GM12878 (cell line): ENCODE data around the gene ARHGAP15. TPM values are rescaled to one million over a fixed set of nuclear protein-coding genes. Genes with fewer than 3 reads are reported as not detected.

Source experiments
- ATAC-seq: fragments of 200-7000 bp; cut with Tn5 transposase; 3 replicates; pipeline ENCODE4 v1.9.1; 2020; ENCODE audit warnings: mild to moderate bottlenecking, moderate library complexity
- BruUV-seq: library from RNA; stranded (reverse); fragments of 400-500 nt; replicated peaks from 2 replicates; lab custom pipeline; 2021; lab: Mats Ljungman, UMichigan
- CTCF ChIA-PET: fragments of 300-600 bp; sonication (Branson Sonifier 250); formaldehyde crosslinking; extraction: SDS; loops from one replicate; lab custom pipeline; 2021; ENCODE audit warnings: inconsistent platforms; lab: Yijun Ruan, JAX
- POLR2A ChIA-PET: fragments of 350-600 bp; formaldehyde crosslinking; extraction: SDS; loops from one replicate; lab custom pipeline; 2021; ENCODE audit warnings: inconsistent platforms; lab: Charles Lee
- RAD21 ChIA-PET: fragments of 300-600 bp; sonication (Branson Sonifier 250); formaldehyde crosslinking; loops from one replicate; lab custom pipeline; 2023; ENCODE audit warnings: antibody characterized with exemption; ENCODE audit not compliant: unreplicated experiment; lab: Charles Lee
- SMC1A ChIA-PET: fragments of 300-600 bp; sonication (Branson Sonifier 250); formaldehyde crosslinking; loops from one replicate; lab custom pipeline; 2023; ENCODE audit not compliant: unreplicated experiment, uncharacterized antibody; lab: Charles Lee
- DNase-seq: peaks from one replicate; pipeline ENCODE4 v3.0.0-alpha.2; 2011; ENCODE audit warnings: low read depth, low spot score
- FAIRE-seq: peaks from 3 replicates; lab custom pipeline; 2011; peaks lifted over from hg19 to GRCh38; lab: Jason Lieb, UNC
- H2AFZ ChIP-seq: 2 replicates; pipeline ENCODE4 v1.6.0; 2011; ENCODE audit warnings: low read depth, low read length, control low read depth; ENCODE audit not compliant: control insufficient read depth
- H3K27ac ChIP-seq: 2 replicates; pipeline ENCODE4 v1.5.1; 2011; ENCODE audit warnings: control low read depth; ENCODE audit not compliant: control insufficient read depth, insufficient read depth
- H3K27me3 ChIP-seq, 2 experiments: replicated peaks in 1 of 2; 2 replicates each; pipeline versions ENCODE4 v1.6.0 to v1.6.1; 2011; ENCODE audit warnings: low read length in 1 of 2; ENCODE audit not compliant: control insufficient read depth in 2 of 2, insufficient read depth in 2 of 2
- H3K36me3 ChIP-seq, 2 experiments: 2 replicates each; pipeline ENCODE4 v1.5.1; 2011; ENCODE audit warnings: low read length in 1 of 2; ENCODE audit not compliant: control insufficient read depth in 2 of 2, insufficient read depth in 2 of 2
- H3K4me1 ChIP-seq: 2 replicates; pipeline ENCODE4 v1.6.1; 2011; ENCODE audit warnings: mild to moderate bottlenecking, low read length, moderate library complexity, mixed read lengths; ENCODE audit not compliant: control insufficient read depth, insufficient read depth
- H3K4me2 ChIP-seq: 2 replicates; pipeline ENCODE4 v1.6.0; 2011; ENCODE audit warnings: control low read depth; ENCODE audit not compliant: control insufficient read depth, insufficient read depth
- H3K4me3 ChIP-seq: fragments of 200-600 bp; sonication (generic); 2 replicates; pipeline ENCODE4 v1.5.1; 2016
- H3K79me2 ChIP-seq: 2 replicates; pipeline ENCODE4 v1.6.0; 2011; ENCODE audit warnings: low read length; ENCODE audit not compliant: control insufficient read depth, insufficient read depth
- H3K9ac ChIP-seq: 2 replicates; pipeline ENCODE4 v1.8.0; 2011; ENCODE audit warnings: low read length, control low read depth, mixed read lengths; ENCODE audit not compliant: control insufficient read depth, insufficient read depth
- H3K9me3 ChIP-seq: replicated peaks from 3 replicates; pipeline ENCODE4 v1.5.1; 2011; ENCODE audit warnings: mild to moderate bottlenecking, low read length; ENCODE audit not compliant: control insufficient read depth, insufficient read depth
- H4K20me1 ChIP-seq: 2 replicates; pipeline ENCODE4 v1.6.0; 2011; ENCODE audit not compliant: control insufficient read depth, insufficient read depth
- BMI1 ChIP-seq: fragments of 450-650 bp; IDR thresholded peaks from 2 replicates; pipeline ENCODE4 v1.6.1; 2016; ENCODE audit warnings: mild to moderate bottlenecking, moderate library complexity, borderline replicate concordance
- CREM ChIP-seq: IDR thresholded peaks from 2 replicates; pipeline ENCODE4 v1.6.1; 2014; ENCODE audit warnings: antibody characterized with exemption, low read depth
- ELK1 ChIP-seq: IDR thresholded peaks from 2 replicates; pipeline ENCODE4 v1.6.1; 2012; ENCODE audit warnings: low read depth, low read length, improper control_type of control experiment
- FOXM1 ChIP-seq: IDR thresholded peaks from 2 replicates; pipeline ENCODE4 v1.6.1; 2012; ENCODE audit warnings: low read depth, mild to moderate bottlenecking, inconsistent platforms, low read length, moderate library complexity
- HDAC6 ChIP-seq: fragments of 200-600 bp; sonication (generic); IDR thresholded peaks from one replicate; pipeline ENCODE4 v1.8.0; 2017; ENCODE audit warnings: antibody characterized with exemption; ENCODE audit not compliant: unreplicated experiment
- LARP7 ChIP-seq: fragments of 450-650 bp; IDR thresholded peaks from 2 replicates; pipeline ENCODE4 v1.6.1; 2017; ENCODE audit warnings: mild to moderate bottlenecking
- MTA2 ChIP-seq: fragments of 450-650 bp; IDR thresholded peaks from 2 replicates; pipeline ENCODE4 v1.6.1; 2016; ENCODE audit warnings: low read depth, mild to moderate bottlenecking, moderate library complexity
- NRF1 ChIP-seq: conservative IDR thresholded peaks from 2 replicates; pipeline ENCODE4 v1.6.1; 2011; ENCODE audit warnings: mild to moderate bottlenecking, low read depth, low read length, improper control_type of control experiment
- SMAD1 ChIP-seq: fragments of 450-650 bp; IDR thresholded peaks from 2 replicates; pipeline ENCODE4 v1.6.1; 2018; ENCODE audit warnings: mild to moderate bottlenecking, low read depth; ENCODE audit not compliant: partially characterized antibody
- WGBS: methylation state at CpG from one replicate; pipeline ENCODE4 v1.1.6; 2016; ENCODE audit warnings: low lambda C conversion rate; ENCODE audit not compliant: insufficient replicate concordance, insufficient coverage; ENCODE audit errors: missing lambda C conversion rate; 5-methylcytosine and 5-hydroxymethylcytosine counted together
- in situ Hi-C: fragments of 300-500 bp; cut with MboI; formaldehyde crosslinking; loops from 9 replicates; pipeline ENCODE4 v1.14.3; 2018; ENCODE audit warnings: mixed read lengths
- intact Hi-C: fragments of 100-400 bp; cut with micrococcal nuclease; formaldehyde crosslinking; loops from one replicate; pipeline ENCODE4 v1.14.2; 2022; ENCODE audit not compliant: unreplicated experiment
- polyA plus RNA-seq, 11 experiments: library from polyadenylated mRNA; depleted of rRNA in 4 of 11; unstranded in 6 of 11; stranded (reverse) in 5 of 11; fragments of >200 nt; fragmentation: Nextera tagmentation in 4 of 11; fragmentation: Illumina TruSeq in 1 of 11; extraction: Ambion mirVana in 4 of 11; extraction: Trizol in 1 of 11; gene quantifications; 1 replicate in 1 of 11; 2 replicates in 10 of 11; pipeline versions ENCODE4 v1.2.1 to v1.2.3, GENCODE V29; 2011 to 2016; ENCODE audit warnings: inconsistent platforms in 2 of 11, missing spikeins in 2 of 11, low read depth in 1 of 11
- total RNA-seq, 4 experiments: library from RNA; depleted of rRNA in 3 of 4; stranded (reverse); fragments of >200 nt in 3 of 4; fragmentation: Illumina TruSeq in 1 of 4; extraction: Trizol in 1 of 4; gene quantifications; 2 replicates each; pipeline versions ENCODE4 v1.2.1 to v1.2.3, GENCODE V29; 2013 to 2021
- TF ChIP-seq, protein P1 (sequence below): fragments of 450-650 bp; formaldehyde crosslinking; IDR thresholded peaks from 2 replicates; pipeline ENCODE4 v1.5.0; 2022; ENCODE audit warnings: mild to moderate bottlenecking, missing genetic modification characterization

The ARHGAP15 gene
- total and polyA plus RNA-seq, 10 of the 15 experiments (the other 5 are each of a cell fraction or from before 2014, with no cell fraction given) = 38.0 to 92.6 (median 66.7) TPM

GRCh38 chr2:143121957-143122356 lies 7.3 kb upstream of the ARHGAP15 start:
- no peak overlapping the region for H3K27ac ChIP-seq
- FAIRE-seq (no peak), ATAC-seq (no peak), DNase-seq (no peak)
- BruUV-seq = no TSS peak
- no peak overlapping the region for H3K4me2 ChIP-seq
- no peak overlapping the region for H3K9ac ChIP-seq
- WGBS = 95% methylated on average over 2 of the region's 2 CpGs
- ChIA-PET CTCF (interaction anchor here (1.2 to 1.3 kb wide), 2 partner anchors 11 to 100 kb away, joined by 3 to 5 read pairs; no protein-coding TSS in a partner anchor), SMC1A (interaction anchor here (0.6 to 2.3 kb wide), 3 partner anchors 8 to 21 kb away, joined by 3 to 18 read pairs (median 10); partner anchors contain the start of gene ARHGAP15), POLR2A (no interaction called here), RAD21 (no interaction called here)
- no peaks in the 10 kb centered on the region for H3K36me3 ChIP-seq
- in situ Hi-C loops = no loop called here
- no peaks in the 10 kb centered on the region; the same call in 2 of the 3 replicates for H3K9me3 ChIP-seq
- no peak for TF ChIP-seq LARP7
- TF ChIP-seq FOXM1 = no peak
- TF ChIP-seq BMI1 = no peak
- TF ChIP-seq CREM = no peak
- TF ChIP-seq NRF1 = no peak
- no peak for TF ChIP-seq HDAC6
- TF ChIP-seq SMAD1 = no peak
- TF ChIP-seq MTA2 = no peak
- TF ChIP-seq, protein P1, sequence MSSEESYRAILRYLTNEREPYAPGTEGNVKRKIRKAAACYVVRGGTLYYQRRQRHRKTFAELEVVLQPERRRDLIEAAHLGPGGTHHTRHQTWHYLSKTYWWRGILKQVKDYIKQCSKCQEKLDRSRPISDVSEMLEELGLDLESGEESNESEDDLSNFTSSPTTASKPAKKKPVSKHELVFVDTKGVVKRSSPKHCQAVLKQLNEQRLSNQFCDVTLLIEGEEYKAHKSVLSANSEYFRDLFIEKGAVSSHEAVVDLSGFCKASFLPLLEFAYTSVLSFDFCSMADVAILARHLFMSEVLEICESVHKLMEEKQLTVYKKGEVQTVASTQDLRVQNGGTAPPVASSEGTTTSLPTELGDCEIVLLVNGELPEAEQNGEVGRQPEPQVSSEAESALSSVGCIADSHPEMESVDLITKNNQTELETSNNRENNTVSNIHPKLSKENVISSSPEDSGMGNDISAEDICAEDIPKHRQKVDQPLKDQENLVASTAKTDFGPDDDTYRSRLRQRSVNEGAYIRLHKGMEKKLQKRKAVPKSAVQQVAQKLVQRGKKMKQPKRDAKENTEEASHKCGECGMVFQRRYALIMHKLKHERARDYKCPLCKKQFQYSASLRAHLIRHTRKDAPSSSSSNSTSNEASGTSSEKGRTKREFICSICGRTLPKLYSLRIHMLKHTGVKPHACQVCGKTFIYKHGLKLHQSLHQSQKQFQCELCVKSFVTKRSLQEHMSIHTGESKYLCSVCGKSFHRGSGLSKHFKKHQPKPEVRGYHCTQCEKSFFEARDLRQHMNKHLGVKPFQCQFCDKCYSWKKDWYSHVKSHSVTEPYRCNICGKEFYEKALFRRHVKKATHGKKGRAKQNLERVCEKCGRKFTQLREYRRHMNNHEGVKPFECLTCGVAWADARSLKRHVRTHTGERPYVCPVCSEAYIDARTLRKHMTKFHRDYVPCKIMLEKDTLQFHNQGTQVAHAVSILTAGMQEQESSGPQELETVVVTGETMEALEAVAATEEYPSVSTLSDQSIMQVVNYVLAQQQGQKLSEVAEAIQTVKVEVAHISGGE (CRISPR knock-in tag) = no peak
- no peak for TF ChIP-seq ELK1
- no peak overlapping the region for H3K4me3 ChIP-seq
- H3K79me2 ChIP-seq = no peaks in the 10 kb centered on the region
- H3K27me3 ChIP-seq = no peaks in the 10 kb centered on the region
- intact Hi-C loops = no loop called here
- H2AFZ ChIP-seq = no peak overlapping the region
- H4K20me1 ChIP-seq = no peaks in the 10 kb centered on the region
- H3K4me1 ChIP-seq = peaks cover 7% of the 10 kb centered on the region
